HG03135 (cell line): ENCODE results near the gene CD6.
"Not testable (repeated sequence)": the region's sequence is repeated elsewhere in the genome, so short reads cannot be mapped to it uniquely, and the experiment has no call there.

ENCODE experiments used
- ATAC-seq: cut with Tn5 transposase; IDR thresholded peaks from one replicate; pipeline ENCODE4 v1.9.1; 2021; ENCODE audit warnings: mild to moderate bottlenecking, moderate library complexity; ENCODE audit not compliant: unreplicated experiment

Gene CD6

DNA sequence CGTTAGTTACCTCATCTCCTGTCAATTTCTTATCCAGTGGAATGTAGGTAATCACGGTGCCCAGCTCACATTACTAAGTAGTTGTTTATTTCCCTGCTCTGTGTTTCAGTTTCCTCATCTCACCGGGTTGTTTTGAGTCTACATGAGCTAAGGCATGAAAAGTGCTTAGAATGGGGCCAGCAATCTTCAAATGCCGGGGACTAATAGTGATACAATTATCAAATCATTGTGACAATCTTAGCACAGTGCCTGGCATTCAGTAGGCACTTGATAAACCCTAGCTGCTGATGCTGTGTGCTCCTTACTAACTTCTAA, 77.5 kb downstream of the CD6 start:
- no peak for ATAC-seq

DNA sequence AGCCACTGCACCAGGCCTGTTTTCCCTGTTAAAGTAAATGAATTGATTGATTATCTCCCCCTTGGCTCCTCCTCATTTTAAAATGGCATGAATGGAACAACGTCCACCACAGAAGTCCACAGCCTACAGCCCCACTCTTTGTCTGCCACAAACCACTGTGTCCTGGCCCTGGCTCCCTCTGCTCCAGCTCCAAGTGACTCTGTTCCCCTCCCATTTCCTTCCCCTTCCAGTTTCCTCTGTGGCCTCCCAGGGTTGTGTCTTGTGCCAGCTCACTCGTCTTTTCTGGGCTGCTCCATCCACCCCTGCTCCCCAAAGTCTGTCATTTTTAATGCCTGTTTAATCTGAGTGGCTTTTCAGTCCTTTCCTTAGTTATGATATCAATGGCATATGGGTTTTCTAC, 78.4 kb downstream of the CD6 start:
- no peak for ATAC-seq

DNA sequence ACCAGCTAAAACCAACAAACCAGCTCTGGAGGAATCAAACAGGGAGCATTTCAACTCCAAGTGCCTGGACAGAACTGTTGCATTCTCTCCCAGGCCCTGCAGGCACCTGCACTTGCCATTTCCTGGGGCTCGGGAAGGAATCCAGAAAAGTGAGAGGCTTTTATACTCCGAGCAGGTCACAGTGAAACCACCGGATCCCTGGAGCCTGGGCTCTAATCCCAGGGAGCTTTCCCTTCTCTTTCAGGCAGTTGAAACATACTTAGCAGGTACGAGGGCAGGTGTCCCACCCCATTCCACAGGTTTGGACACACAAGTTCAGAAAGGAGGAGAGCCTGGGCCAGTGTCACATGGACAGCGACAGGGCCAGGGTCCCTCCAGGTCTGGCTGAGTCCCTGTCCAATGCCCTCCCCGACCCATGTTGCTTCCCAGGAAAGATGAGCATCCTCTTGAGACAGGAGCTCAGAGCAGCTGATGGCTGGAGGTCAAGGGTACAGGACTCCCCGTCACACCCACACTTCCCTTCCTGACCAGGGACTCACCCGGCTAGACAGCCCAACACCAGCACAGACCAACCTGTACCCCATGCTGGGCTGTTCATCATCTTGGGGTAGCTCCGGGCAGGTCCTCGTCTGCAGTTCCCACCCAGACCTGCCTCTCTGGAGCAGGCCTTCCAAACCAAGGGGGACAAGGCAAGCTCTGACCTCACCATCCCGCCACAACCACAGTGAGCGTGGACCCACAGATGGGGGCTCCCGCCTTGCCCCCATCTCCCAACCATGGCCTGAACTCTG, 80.9 kb downstream of the CD6 start:
- ATAC-seq = no peak

DNA sequence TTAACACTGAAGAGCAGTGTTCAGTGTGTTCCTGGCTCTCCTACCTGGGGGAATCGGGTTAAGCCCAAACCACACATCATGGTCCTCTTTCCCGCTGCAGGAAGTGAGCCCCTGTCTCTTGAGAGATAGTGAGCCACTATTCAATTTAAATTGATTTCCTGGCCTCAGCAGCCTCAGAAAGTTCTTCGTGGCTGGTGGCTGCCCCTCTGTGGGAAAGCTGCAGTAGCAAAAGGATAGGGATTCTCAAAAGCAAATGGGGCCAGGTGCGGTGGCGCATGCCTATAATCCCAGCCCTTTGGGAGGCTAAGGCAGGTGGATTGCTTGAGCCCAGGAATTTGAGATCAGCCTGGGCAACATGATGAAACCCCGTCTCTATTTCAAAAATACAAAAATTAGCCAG, 81.7 kb downstream of the CD6 start:
- no peak for ATAC-seq

DNA sequence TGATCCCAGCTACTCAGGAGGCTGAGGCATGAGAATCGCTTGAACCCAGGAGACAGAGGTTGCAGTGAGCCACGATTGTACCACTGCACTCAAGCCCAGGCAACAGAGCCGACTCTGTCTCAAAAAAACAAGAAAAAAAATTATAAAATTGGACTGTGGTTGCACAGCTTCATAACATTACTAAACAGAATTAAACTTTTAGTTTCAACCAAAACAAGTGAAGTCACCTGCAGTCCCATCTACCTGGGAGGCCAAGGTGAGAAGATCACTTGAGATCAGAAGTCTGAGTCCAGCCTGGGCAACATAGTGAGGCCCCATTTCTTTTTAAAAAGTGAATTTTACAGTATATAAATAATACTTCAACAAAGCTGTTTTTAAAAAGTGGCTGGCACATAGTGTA, 83.0 kb downstream of the CD6 start:
- ATAC-seq = no peak

DNA sequence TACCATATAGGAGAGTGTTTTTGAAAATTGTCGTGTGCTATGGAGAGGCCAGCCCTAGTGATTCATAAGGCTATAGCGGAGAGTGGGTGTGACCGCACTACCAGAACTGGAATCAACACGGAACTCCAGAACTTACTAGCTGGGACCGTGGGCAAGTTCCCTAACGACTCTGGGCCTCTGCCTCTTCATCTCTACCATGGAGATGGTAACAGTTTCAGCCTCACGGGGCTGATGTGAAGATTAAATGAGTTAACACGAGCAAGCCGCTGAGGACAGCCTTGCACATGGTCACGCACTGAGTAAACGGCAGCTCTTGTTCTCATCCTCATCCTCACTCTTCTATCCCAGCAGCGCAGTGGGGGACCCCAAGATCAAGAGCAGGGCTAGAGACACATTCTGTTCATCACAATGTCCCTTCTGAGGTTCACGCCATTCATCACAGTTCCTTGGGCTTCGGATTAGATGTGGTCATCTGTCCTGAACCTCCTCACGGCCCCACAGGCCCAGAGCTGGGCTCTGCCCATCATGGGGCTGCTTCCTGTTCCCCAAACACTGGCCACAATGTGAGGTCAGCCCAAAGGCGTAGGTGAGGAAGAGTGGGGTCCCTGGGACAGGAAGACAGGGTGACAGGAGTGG, 83.6 kb downstream of the CD6 start:
- ATAC-seq = no peak

DNA sequence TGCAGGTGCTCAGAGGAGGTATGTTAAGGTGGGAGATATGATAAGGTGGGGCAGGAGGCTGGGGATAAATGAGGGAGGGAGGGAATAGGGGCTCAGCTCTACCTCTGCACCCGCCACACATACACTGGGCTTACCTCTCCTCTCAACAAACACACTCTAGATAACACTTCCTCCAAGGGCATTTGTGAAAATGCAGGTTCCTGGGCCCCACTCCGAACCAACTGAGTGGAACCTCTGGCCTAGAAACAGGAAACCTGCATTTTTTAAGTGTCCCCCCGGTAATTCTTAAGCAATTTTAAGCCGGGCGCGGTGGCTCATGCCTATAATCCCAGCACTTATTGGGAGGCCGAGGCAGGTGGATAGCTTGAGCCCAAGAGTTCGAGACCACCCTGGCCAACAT, 84.3 kb downstream of the CD6 start:
- no peak for ATAC-seq

DNA sequence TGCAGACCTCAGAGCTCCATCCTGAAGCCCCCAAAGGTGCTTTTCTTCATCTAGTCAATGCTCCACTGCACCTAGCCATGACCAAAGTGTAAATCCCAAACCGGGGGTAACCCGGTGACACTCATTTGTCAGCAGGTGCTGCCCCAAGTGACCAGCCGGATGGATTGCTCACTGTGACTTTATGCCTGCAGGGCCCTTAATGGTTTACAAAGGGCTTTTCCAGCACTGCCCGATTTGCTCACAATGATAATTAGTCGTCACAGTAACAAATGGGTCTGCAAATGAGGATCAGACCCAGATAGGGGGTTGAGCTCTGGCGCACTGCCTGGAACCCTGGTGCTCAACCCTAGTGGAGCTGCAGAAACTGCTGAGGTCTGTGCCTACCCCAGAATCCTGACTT, 85.1 kb downstream of the CD6 start:
- no peak for ATAC-seq

DNA sequence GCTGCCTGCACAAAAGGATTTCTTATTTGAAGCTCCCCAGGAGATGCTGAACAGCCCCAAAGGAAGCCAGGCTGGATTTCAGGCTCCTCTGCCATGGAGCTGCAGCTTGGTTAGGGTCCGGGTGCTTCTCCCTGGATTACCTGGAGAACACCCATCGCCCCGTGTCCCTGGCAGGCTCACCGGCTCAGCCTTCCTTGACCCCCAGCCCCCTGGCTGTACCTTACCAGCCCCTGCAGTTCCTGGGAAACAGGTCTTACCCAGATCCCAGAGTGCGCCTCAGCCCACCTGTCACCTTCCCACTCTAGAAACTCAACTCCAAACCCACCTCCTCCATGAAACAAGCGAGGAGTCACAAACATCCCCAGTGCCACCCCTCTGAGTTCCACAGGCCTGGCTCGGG, 85.5 kb downstream of the CD6 start:
- no peak for ATAC-seq

DNA sequence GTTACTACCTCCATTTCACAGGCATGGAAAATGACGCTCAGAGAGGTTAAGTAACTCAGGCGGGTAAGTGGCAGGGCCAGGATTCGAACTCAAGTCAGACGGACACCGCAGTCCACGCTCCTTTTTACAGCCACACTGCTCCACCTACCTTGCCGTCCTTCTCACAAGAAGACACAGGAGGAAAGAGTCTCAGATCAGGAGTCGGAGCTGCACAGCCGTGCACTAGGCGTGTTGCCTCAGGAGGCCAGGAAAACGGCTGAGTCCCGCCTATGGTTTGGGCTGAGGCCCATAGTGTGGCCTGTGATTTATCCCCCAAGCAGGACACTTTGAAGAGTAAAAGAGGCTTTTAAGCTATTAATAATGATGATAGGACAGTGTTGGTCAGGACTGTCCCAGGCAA, 86.1 kb downstream of the CD6 start:
- no peak for ATAC-seq

DNA sequence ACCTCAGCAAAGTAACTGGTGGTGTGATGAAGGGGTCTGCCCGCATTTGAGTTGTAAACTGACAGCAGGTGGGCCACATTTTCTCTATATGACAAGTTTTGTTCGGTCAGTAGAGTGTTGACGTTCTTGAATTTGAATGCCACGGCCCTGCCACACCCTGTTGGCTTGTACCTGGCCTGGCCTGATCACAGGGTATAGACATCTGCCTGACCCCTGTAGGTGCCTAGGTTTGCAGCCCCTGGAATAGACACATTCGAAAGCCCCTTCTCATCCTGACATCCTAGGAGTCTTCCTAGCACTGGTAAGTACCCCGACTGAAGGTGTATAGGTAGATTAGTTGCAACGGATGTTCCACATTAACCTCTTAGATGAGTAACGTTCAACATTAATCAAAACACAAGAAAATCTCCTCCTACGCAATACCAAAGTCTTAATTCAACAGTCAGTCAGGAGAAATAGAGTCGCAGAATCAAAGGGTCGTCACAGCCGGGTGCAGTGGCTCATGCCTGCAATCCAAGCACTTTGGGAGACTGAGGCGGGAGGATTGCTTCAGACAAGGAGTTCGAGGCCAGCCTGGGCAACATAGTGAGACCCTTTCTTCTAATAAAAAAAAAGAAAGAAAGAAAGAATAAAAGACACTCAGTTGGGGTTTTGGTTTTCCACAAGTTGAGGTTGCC, 87.2 kb downstream of the CD6 start:
- no peak for ATAC-seq

DNA sequence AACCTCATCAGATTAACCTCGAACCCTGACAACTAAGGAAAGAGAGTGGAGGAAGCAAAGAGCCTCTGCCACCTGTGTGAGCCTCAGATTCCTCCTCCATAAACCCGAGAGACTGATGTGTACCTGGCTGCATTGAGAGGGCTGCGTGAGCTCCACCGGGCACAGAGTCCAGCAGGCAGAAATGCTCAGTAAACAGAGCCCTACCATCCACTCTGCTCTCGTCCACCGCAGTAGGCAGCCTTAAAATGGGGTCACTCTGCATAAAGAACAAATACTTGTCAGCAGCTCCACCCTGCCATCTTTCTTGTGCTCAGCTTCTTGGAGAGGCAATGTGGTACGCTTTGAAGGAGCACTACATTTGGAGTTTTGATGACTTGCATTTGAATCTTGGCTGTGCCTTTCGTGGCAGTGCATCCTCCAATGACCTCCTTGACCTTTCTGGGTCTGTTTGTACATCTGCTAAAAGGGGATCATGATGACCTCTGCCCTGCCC, 87.8 kb downstream of the CD6 start:
- no peak for ATAC-seq

DNA sequence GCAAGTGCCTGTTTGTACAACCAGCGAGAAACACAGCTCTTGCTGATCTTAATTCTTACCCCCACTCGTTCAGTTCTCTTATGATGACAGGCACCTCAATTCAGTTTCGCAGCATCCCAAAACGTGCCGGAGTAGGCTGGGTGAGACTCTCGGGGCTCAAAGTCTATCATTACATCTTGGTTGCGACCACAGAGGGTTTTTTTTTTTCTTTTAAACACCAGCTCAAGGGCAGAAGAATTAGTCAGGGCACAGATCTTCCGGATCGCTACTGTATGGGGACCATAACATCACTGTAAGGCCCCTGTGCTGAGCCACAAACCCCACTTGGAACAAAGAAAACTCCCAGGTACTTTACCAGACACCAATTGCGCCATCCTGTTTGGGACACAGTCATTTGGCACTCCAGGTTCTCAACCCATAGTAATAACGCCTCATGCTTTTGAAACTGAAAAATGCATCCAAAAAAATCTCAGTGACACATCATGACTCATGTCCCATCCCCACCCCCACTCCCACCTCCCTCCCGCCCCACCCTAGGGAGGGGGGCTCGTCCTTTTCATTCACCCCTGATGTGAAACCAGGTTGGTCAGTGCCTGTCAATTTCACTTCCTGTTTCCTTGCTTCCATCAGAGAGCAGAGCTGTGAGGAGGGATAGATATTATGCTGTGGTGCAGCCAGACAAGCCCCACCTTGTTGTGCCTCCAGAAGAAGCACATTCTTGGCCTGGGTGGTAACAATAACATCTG, 89.8 kb downstream of the CD6 start:
- ATAC-seq = peak; percentile 81

DNA sequence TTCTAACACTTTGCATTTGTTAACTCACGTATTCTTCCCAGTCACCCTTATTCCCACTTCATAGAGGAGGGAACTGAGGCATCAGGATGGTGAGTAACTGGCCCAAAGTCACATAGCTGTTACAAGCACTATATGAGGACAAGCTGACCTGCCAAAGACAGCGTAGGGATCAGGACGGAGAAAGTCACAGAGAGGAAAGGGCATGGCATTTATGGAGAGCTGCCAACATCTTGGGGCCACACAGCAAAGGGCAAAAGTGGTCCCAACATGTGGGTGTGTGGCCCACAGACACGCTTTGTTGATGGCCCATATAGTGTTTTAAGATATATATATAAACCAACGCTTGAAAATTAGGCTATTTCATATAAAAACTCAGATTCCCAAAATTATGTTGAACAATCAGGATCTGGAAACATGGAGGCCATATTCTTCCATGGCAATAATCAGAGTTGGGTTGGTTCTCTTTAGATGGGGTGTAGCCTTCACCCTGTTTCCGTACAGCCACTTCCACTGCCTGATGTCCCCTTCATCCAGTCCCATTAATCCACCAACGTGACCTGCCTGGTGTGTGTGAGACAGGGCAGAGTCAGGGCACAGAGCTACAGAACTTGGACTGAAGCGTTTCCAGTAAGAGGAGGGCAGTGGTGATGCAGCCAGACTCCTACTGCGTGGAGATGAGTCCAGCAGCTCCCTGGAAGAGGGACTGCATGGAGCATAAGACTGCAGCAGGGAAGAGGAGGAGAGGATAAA, 90.9 kb downstream of the CD6 start:
- no peak for ATAC-seq

DNA sequence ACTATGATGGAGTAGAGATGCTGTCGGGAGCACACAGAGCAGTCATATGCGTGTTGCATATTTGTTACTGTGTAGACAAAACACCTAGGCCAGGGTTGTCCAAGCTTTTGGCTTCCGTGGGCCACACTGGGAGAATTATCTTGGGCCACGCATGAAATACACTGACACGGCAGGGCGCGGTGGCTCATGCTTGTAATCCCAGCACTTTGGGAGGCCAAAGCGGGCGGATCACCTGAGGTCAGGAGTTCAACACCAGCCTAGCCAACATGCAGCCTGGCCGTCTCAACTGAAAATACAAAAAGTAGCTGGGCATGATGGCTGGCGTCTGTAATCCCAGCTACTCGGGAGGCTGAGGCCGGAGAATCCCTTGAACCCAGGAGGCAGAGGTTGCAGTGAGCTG, 93.8 kb downstream of the CD6 start:
- ATAC-seq = not testable (repeated sequence)

DNA sequence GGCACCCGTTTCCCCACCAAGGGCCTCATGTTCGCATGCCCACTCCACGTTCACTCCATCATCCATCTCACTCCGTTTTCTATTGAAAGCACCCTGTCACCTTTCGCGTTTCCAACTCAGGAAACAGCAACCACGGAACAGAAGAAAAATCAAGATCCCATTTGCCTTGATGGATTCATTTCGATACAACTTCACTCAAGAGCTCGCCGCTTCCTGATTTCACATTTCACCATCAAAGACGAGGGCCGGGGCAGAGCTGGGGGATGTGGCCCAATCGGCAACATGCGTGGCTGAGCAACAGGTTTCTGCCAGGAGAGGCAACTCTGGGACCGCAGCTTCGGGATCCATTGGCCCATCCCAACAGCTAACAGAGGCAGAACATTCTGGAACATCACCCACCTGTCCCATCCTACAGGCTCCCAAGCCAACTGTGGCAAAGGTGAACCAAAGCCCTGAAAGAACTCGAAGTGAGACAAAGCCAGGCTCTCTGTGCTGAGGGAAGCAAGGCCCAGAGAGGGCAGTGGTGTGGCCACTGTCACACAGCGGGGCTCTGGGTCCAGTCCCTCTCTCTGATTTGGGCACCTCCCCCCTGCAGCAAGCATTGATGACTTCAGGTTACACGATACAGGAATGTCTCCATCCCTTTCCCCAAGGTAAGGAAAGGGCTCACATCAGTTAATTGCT, 94.6 kb downstream of the CD6 start:
- no peak for ATAC-seq

DNA sequence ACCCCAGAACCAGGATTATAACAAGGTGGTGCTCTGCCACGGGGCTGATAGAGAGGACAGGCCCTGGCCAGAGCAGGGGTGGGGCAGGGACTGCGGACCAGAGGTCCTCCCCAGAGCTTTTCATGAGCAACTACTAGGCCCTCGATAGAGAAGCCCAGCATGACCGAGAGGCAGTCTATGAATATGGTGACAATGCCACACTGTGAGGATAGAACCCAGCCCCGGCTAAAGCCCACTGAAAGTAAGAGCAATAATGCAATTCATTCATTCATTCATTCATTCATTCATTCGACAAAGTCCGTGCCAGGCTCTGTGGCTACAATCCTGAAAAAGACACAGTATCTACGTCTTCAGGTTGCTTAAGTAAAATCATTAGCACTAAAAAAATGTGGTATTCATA, 95.2 kb downstream of the CD6 start:
- ATAC-seq = no peak

DNA sequence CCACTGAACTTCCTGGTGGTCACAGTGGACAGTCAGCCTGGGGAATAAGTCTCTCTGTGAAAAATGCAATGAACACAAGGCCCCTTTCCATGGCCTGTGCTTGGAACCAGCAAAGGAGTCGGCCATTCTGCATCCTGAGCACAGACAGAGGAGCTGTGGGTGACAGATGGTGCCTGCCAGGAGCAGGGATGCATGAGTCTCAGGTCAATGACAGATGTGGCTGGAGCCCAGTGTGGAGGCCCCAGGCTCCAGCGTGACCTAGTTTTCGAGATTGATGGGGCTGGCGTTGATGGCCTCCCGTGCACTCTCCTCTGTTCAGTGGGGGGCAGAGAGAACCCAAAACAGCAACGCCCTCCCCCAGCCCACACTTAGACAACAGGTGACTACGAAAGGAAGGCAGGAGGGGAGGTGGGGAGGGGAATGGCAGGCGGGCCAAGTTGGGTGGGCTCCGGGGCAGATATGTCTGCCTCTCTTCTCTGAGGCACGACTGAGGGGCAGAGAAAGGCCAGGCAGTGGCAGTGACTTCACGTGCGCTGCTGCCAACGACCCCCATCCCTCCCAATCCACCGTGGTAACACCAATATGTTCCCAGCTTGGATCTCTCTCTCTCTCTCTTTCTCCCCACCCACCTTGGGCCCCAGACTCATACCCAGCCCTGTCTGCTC, 96.4 kb downstream of the CD6 start:
- ATAC-seq = no peak

DNA sequence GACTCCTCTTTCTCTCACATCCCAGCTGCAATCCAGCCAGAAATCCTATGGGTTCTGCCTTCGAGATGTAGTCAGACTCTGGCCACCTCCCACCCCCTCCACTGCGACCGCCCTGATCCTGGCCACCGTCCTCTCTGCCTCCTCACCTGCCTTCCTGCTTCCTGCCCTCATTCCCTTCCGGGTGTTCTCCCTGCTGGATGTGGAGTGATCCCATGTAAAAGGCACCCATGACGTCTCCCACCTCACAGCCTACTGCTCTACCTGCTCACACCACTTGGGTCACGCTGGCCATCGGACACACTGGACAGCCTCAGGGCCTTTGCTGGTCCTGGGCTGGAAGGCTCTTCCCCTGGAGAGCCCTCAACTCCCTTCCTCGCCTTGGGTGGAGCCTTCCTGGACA, 97.1 kb downstream of the CD6 start:
- ATAC-seq = no peak

DNA sequence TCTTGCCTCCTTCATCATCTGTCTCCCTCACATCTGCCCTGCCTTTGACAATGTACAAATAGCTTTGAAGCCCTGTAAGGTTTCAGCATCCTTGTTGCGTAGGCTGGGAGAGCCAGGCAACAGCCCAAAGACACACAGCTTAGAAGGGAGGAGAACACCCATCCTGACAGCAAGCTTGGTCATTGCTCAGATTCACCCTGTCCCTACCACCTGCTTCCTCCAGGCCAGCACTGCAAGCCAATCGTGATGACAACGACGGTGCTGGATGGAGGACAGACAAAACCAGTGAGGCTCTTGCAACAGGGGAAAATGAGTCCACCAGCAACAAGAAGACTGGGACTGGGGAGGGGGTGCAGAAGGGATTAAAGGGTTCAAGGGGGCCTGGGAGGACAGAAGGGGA, 97.9 kb downstream of the CD6 start:
- no peak for ATAC-seq
